DOHH2 (cell line): Measurements from ENCODE around the gene SHISA7.

Experiments
- H3F3A ChIP-seq: fragments of 200-600 bp; sonication (generic), shearing (Covaris generic); 2 replicates; pipeline ENCODE4 v1.6.0; 2016; ENCODE audit warnings: antibody characterized with exemption, mild to moderate bottlenecking; ENCODE audit not compliant: control insufficient read depth, insufficient read depth
- H3K27ac ChIP-seq: fragments of 200-600 bp; sonication (generic); 2 replicates; pipeline ENCODE4 v1.5.1; 2014; ENCODE audit warnings: low read depth, mild to moderate bottlenecking, low read length, moderate library complexity
- H3K27me3 ChIP-seq: fragments of 200-600 bp; sonication (generic); 2 replicates; pipeline ENCODE4 v1.6.1; 2014; ENCODE audit warnings: mild to moderate bottlenecking, low read length, mixed read lengths; ENCODE audit not compliant: control insufficient read depth
- H3K36me3 ChIP-seq: fragments of 200-600 bp; sonication (generic); 2 replicates; pipeline ENCODE4 v1.6.1; 2014; ENCODE audit warnings: mild to moderate bottlenecking, low read length, moderate library complexity, mixed read lengths; ENCODE audit not compliant: control insufficient read depth
- H3K4me1 ChIP-seq: fragments of 200-600 bp; sonication (generic); 2 replicates; pipeline ENCODE4 v1.6.1; 2014; ENCODE audit warnings: mild to moderate bottlenecking, low read length, mixed read lengths; ENCODE audit not compliant: control insufficient read depth
- H3K4me2 ChIP-seq: fragments of 200-600 bp; sonication (generic); 2 replicates; pipeline ENCODE4 v1.6.0; 2014; ENCODE audit warnings: mild to moderate bottlenecking, low read length, moderate library complexity
- H3K4me3 ChIP-seq: fragments of 200-600 bp; sonication (generic); 2 replicates; pipeline ENCODE4 v1.5.1; 2014; ENCODE audit warnings: mild to moderate bottlenecking, low read length, mixed read lengths
- H3K79me2 ChIP-seq: fragments of 200-600 bp; sonication (generic); 2 replicates; pipeline ENCODE4 v1.6.1; 2014; ENCODE audit warnings: mild to moderate bottlenecking, low read length, mixed read lengths; ENCODE audit not compliant: control insufficient read depth
- H3K9me2 ChIP-seq: fragments of 200-600 bp; sonication (generic); replicated peaks from 2 replicates; pipeline ENCODE4 v1.6.1; 2014; ENCODE audit warnings: mild to moderate bottlenecking, low read length, mixed read lengths; ENCODE audit not compliant: control insufficient read depth
- H3K9me3 ChIP-seq: fragments of 200-600 bp; sonication (generic); 2 replicates; pipeline ENCODE4 v1.6.1; 2014; ENCODE audit warnings: antibody characterized with exemption, low read length, mixed read lengths; ENCODE audit not compliant: control insufficient read depth, insufficient read depth
- H4K20me1 ChIP-seq: fragments of 200-600 bp; sonication (generic); 2 replicates; pipeline ENCODE4 v1.6.0; 2014; ENCODE audit warnings: low read depth, mild to moderate bottlenecking, antibody characterized with exemption, low read length, moderate library complexity; ENCODE audit not compliant: control insufficient read depth, insufficient read depth
- EZH2phosphoT487 ChIP-seq: fragments of 200-600 bp; sonication (generic); IDR thresholded peaks from 2 replicates; pipeline ENCODE4 v1.6.1; 2017; ENCODE audit warnings: borderline replicate concordance, mild to moderate bottlenecking, antibody characterized with exemption, low read length, moderate library complexity, mixed read lengths
- TF ChIP-seq, protein P1 (sequence below): fragments of 200-600 bp; sonication (generic); IDR thresholded peaks from one replicate; pipeline ENCODE4 v1.5.1; 2014; ENCODE audit warnings: antibody characterized with exemption, mild to moderate bottlenecking, low read depth, low read length; ENCODE audit not compliant: poor library complexity, severe bottlenecking

SHISA7 gene

DNA sequence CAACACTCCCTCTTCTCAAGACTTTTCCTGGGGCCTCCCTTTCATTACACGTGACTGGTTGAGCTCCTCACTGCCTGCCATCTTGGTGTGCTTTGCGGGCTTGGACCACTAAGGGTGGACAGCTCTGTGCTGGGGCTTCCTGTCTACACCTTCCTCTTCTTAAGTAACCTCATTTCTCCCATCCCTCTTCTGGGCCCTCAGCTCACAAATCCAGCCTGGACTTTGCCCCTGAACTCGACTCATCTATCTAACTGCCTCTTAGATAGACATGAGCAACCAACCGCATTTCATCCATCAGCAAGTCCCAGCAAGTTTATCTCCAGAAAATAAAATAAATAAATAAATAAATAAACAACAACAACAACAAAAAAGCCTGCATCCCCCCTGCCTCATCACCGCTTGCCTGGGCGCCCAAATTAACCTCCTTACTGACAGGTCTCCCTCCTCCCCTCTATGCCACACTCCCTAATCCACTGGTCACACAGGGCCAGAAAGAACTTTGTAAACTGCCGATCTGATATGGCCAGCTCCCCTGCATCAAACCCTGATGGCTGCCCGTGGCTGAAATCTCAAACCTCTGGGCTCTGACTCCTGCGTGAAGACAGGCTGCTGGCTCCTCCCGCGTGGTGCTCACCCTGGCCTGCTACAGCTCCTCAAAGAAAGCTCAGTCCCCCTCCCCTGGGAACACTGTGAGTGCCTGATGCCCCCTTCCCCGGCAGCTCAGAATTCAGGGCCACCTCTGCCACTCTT lies 10.6 kb upstream of the SHISA7 start:
- Histone ChIP-seq H3K27ac (no peak overlapping the region), H3K27me3 (peaks cover 9% of the 10 kb centered on the region), H3K9me3 (no peaks in the 10 kb centered on the region), H3K9me2 (no peaks in the 10 kb centered on the region), H3K4me2 (no peak overlapping the region), H4K20me1 (no peaks in the 10 kb centered on the region), H3K4me1 (no peaks in the 10 kb centered on the region), H3K36me3 (no peaks in the 10 kb centered on the region), H3F3A (no peaks in the 10 kb centered on the region; the same call in 1 of the 2 replicates), H3K79me2 (no peaks in the 10 kb centered on the region), H3K4me3 (no peak overlapping the region)
- TF ChIP-seq, protein P1, sequence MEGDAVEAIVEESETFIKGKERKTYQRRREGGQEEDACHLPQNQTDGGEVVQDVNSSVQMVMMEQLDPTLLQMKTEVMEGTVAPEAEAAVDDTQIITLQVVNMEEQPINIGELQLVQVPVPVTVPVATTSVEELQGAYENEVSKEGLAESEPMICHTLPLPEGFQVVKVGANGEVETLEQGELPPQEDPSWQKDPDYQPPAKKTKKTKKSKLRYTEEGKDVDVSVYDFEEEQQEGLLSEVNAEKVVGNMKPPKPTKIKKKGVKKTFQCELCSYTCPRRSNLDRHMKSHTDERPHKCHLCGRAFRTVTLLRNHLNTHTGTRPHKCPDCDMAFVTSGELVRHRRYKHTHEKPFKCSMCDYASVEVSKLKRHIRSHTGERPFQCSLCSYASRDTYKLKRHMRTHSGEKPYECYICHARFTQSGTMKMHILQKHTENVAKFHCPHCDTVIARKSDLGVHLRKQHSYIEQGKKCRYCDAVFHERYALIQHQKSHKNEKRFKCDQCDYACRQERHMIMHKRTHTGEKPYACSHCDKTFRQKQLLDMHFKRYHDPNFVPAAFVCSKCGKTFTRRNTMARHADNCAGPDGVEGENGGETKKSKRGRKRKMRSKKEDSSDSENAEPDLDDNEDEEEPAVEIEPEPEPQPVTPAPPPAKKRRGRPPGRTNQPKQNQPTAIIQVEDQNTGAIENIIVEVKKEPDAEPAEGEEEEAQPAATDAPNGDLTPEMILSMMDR = no peak
- no peak for TF ChIP-seq EZH2phosphoT487

DNA sequence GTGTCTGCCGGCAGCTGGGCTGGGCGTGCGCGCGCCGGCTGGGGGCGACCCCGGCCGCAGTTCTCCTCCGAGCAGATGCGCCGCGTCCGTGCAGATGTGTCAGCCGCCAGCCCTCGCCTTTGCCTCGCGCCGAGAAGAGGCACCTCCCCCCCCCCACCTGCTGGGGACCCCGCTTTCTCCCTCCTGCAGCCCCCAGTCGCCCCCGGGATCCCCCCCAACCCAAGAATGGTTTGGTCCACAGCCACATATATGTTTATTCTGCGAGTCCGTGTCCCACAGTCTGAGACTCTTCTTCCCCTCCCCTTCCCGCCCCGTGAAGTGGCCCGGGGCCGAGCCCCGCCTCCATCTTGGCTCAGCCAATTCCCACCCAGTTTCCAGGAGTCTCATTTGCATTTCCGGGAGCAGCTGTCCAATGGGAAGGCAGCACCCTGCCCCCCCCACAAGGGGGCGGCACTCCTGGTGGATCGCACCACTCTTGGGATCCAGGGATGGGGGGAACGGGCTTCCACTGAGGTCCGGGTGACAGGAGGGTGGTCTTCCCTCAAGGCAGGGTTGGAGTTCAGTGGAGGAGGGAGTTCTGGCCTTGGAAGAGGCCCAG lies 9.7 kb upstream of the SHISA7 start:
- TF ChIP-seq EZH2phosphoT487 = no peak
- TF ChIP-seq, protein P1 = no peak
- no peak overlapping the region for H3K4me3 ChIP-seq
- peaks cover 9% of the 10 kb centered on the region for H3K27me3 ChIP-seq
- H3K9me2 ChIP-seq = no peaks in the 10 kb centered on the region
- no peaks in the 10 kb centered on the region for H3K9me3 ChIP-seq
- no peaks in the 10 kb centered on the region; the same call in 1 of the 2 replicates for H3F3A ChIP-seq
- H3K27ac ChIP-seq = no peak overlapping the region
- H3K79me2 ChIP-seq = no peaks in the 10 kb centered on the region
- H3K4me2 ChIP-seq = no peak overlapping the region
- H3K4me1 ChIP-seq = no peaks in the 10 kb centered on the region
- H3K36me3 ChIP-seq = no peaks in the 10 kb centered on the region
- H4K20me1 ChIP-seq = no peaks in the 10 kb centered on the region

DNA sequence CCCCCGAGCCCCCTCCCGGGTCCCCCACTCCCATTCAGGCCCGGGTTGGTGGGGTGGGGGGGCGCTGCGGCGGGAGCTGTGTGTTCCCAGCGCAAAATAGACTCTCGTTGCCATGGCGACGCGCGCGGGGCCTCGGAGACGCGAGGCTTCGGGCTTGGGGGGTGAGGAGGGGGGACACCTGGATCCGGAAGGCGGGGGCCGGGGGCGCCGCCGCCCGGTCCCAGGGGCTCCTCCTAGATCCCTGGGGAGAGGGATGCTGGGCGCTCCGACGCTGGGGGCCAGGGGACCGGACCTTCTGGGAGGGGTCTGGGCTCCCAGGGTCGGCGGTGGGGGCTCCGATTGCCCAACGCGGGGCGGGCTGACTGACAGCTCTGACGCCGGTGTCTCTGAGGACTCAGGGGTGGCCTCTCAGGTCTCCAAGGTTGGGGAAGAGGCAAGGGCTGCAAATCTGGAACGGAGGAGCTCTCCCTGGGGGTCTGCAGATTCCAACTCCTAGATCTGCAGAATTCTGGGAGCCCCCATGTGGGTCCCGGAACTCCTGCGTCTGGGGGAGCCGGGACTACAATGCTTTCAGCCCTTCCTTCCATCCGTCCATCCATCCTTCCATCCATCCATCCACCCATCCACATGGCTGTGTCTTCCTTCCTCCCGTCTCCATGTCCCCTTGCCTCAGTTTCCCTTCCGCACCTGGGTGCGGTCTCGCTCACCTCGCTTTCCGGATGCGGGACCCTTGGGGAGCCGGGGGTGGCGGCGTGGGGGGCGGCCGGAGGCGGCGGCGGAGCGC lies 9.1 kb upstream of the SHISA7 start:
- Histone ChIP-seq H3F3A (no peaks in the 10 kb centered on the region; the same call in 1 of the 2 replicates), H3K36me3 (no peaks in the 10 kb centered on the region), H3K27me3 (peaks cover 9% of the 10 kb centered on the region), H3K4me3 (no peak overlapping the region), H3K9me3 (no peaks in the 10 kb centered on the region), H3K79me2 (no peaks in the 10 kb centered on the region), H4K20me1 (no peaks in the 10 kb centered on the region), H3K4me1 (no peaks in the 10 kb centered on the region), H3K9me2 (no peaks in the 10 kb centered on the region), H3K27ac (no peak overlapping the region), H3K4me2 (no peak overlapping the region)
- TF ChIP-seq, protein P1 = no peak
- no peak for TF ChIP-seq EZH2phosphoT487
